HepG2 (cell line): ENCODE measurements around the gene TBX6. TPM values are rescaled to one million over a fixed set of nuclear protein-coding genes. Genes with fewer than 3 reads are reported as not detected.

Source experiments
- ATF5 ChIP-seq: sonication (generic); formaldehyde crosslinking; IDR thresholded peaks from 2 replicates; pipeline ENCODE4 v1.4.0; 2020; ENCODE audit warnings: mild to moderate bottlenecking, low read depth, missing genetic modification reagents
- BCL3 ChIP-seq: sonication (generic); formaldehyde crosslinking; IDR thresholded peaks from 2 replicates; pipeline ENCODE4 v1.5.1; 2020; ENCODE audit warnings: mild to moderate bottlenecking, missing genetic modification reagents, moderate library complexity
- FOSL1 ChIP-seq: sonication (generic); formaldehyde crosslinking; IDR thresholded peaks from 2 replicates; pipeline ENCODE4 v1.9.0; 2021; ENCODE audit warnings: missing genetic modification reagents, borderline replicate concordance
- HHEX ChIP-seq: IDR thresholded peaks from 2 replicates; pipeline ENCODE4 v1.6.1; 2016; ENCODE audit warnings: control low read depth
- HIVEP1 ChIP-seq: sonication (generic); formaldehyde crosslinking; IDR thresholded peaks from 2 replicates; pipeline ENCODE4 v1.4.0; 2020; ENCODE audit warnings: mild to moderate bottlenecking, missing genetic modification reagents
- HMGA1 ChIP-seq: sonication (generic); formaldehyde crosslinking; conservative IDR thresholded peaks from 2 replicates; pipeline ENCODE4 v1.4.0; 2020; ENCODE audit warnings: missing genetic modification reagents
- KDM4B ChIP-seq: sonication (generic); formaldehyde crosslinking; IDR thresholded peaks from 2 replicates; pipeline ENCODE4 v1.4.0; 2020; ENCODE audit warnings: missing genetic modification reagents
- MAFG ChIP-seq: sonication (generic); formaldehyde crosslinking; IDR thresholded peaks from 2 replicates; pipeline ENCODE4 v1.5.1; 2020; ENCODE audit warnings: mild to moderate bottlenecking, missing genetic modification reagents
- MED8 ChIP-seq: sonication (generic); formaldehyde crosslinking; IDR thresholded peaks from 2 replicates; pipeline ENCODE4 v1.8.1; 2023; ENCODE audit warnings: mild to moderate bottlenecking, missing genetic modification reagents; ENCODE audit not compliant: insufficient replicate concordance
- NFE2L1 ChIP-seq: sonication (generic); formaldehyde crosslinking; IDR thresholded peaks from 2 replicates; pipeline ENCODE4 v1.4.0; 2020; ENCODE audit warnings: missing genetic modification reagents, mild to moderate bottlenecking, borderline replicate concordance
- PAWR ChIP-seq: sonication (generic); formaldehyde crosslinking; IDR thresholded peaks from 2 replicates; pipeline ENCODE4 v1.4.0; 2020; ENCODE audit warnings: missing genetic modification reagents, mild to moderate bottlenecking, borderline replicate concordance
- POLR2AphosphoS2 ChIP-seq: IDR thresholded peaks from 2 replicates; pipeline ENCODE4 v1.6.1; 2011; ENCODE audit warnings: low read depth, low read length, improper control_type of control experiment
- SKI ChIP-seq: fragments of 450-650 bp; IDR thresholded peaks from one replicate; pipeline ENCODE4 v1.6.1; 2018; ENCODE audit warnings: mild to moderate bottlenecking; ENCODE audit not compliant: partially characterized antibody
- SKIL ChIP-seq: sonication (generic); formaldehyde crosslinking; IDR thresholded peaks from 2 replicates; pipeline ENCODE4 v1.8.0; 2022; ENCODE audit warnings: missing genetic modification reagents, mild to moderate bottlenecking, moderate library complexity, borderline replicate concordance
- SPEN ChIP-seq: sonication (generic); formaldehyde crosslinking; IDR thresholded peaks from 2 replicates; pipeline ENCODE4 v1.5.1; 2020; ENCODE audit warnings: low read depth, mild to moderate bottlenecking, missing genetic modification reagents
- TMF1 ChIP-seq: sonication (generic); formaldehyde crosslinking; IDR thresholded peaks from 2 replicates; pipeline ENCODE4 v1.8.1; 2022; ENCODE audit warnings: low read depth, missing genetic modification reagents
- TRIM22 ChIP-seq: fragments of 450-650 bp; IDR thresholded peaks from 2 replicates; pipeline ENCODE4 v1.6.1; 2017
- ZNF17 ChIP-seq: sonication (generic); formaldehyde crosslinking; IDR thresholded peaks from 2 replicates; pipeline ENCODE4 v1.5.0; 2020; ENCODE audit warnings: mild to moderate bottlenecking, missing genetic modification reagents
- ZNF230 ChIP-seq: sonication (generic); formaldehyde crosslinking; IDR thresholded peaks from 2 replicates; pipeline ENCODE4 v1.4.0; 2020; ENCODE audit warnings: mild to moderate bottlenecking, missing genetic modification reagents
- ZNF441 ChIP-seq: sonication (generic); formaldehyde crosslinking; IDR thresholded peaks from 2 replicates; pipeline ENCODE4 v1.7.0; 2021; ENCODE audit warnings: missing genetic modification reagents, borderline replicate concordance
- ZNF766 ChIP-seq: sonication (generic); formaldehyde crosslinking; IDR thresholded peaks from 2 replicates; pipeline ENCODE4 v1.5.0; 2020; ENCODE audit warnings: missing genetic modification reagents, borderline replicate concordance
- ZSCAN25 ChIP-seq: sonication (generic); formaldehyde crosslinking; IDR thresholded peaks from 2 replicates; pipeline ENCODE4 v1.8.0; 2022; ENCODE audit warnings: mild to moderate bottlenecking, missing genetic modification reagents
- ZSCAN30 ChIP-seq: sonication (generic); formaldehyde crosslinking; IDR thresholded peaks from 2 replicates; pipeline ENCODE4 v1.5.0; 2020; ENCODE audit warnings: mild to moderate bottlenecking, missing genetic modification reagents
- polyA plus RNA-seq, 8 experiments: library from polyadenylated mRNA; depleted of rRNA in 3 of 8; stranded (reverse) in 7 of 8; unstranded in 1 of 8; fragments of >200 nt; fragmentation: Illumina TruSeq in 4 of 8; extraction: Trizol in 4 of 8; gene quantifications; 2 replicates each; pipeline versions ENCODE4 v1.2.1 to v1.2.3, GENCODE V29; 2011 to 2016; ENCODE audit warnings: low read depth in 4 of 8, missing spikeins in 1 of 8, mixed read lengths in 1 of 8; ENCODE audit not compliant: insufficient read depth in 1 of 8
- total RNA-seq, 5 experiments: library from RNA; depleted of rRNA; stranded (reverse); fragments of >200 nt; fragmentation: Illumina TruSeq; extraction: Trizol; gene quantifications; 2 replicates each; pipeline ENCODE4 v1.2.3, GENCODE V29; 2016; ENCODE audit warnings: low read depth in 1 of 5

TBX6 gene
- total and polyA plus RNA-seq, 2 of the 13 experiments (the other 11 are each of a cell fraction or from before 2014, with no cell fraction given), result 0.24 to 0.42 TPM

- TF ChIP-seq ZNF17 (CRISPR knock-in tag) (no peak), SKIL (CRISPR knock-in tag) (peak; percentile 77; the same call in 1 of the 2 replicates), MED8 (CRISPR knock-in tag) (peak; percentile 66), HHEX (CRISPR knock-in tag) (no peak; the same call in 1 of the 2 replicates), TRIM22 (no peak), PAWR (CRISPR knock-in tag) (no peak), NFE2L1 (no peak), POLR2AphosphoS2 (no peak), ZSCAN25 (CRISPR knock-in tag) (peak; percentile 96), TMF1 (no peak), HIVEP1 (peak; percentile 81), HMGA1 (no peak), SKI (peak; percentile 17), FOSL1 (CRISPR knock-in tag) (no peak), BCL3 (CRISPR knock-in tag) (peak; percentile 73; the same call in 1 of the 2 replicates), KDM4B (CRISPR knock-in tag) (no peak), ZNF441 (0 out of 2 replicates have a peak, but pooled peaks have one; percentile 55), ZSCAN30 (CRISPR knock-in tag) (no peak), ZNF230 (CRISPR knock-in tag) (peak; percentile 92; the same call in 1 of the 2 replicates), MAFG (CRISPR knock-in tag) (no peak), SPEN (CRISPR knock-in tag) (peak; percentile 39; the same call in 1 of the 2 replicates), ATF5 (peak; percentile 72; the same call in 1 of the 2 replicates), ZNF766 (no peak)
Observed at GRCh38 chr16:30112197-30113030, 20.7 kb upstream of the TBX6 start (continued).
